Occipital lobe (tissue), 2 donors: Measurements from ENCODE around the gene RACGAP1. TPM values are rescaled to one million over a fixed set of nuclear protein-coding genes. Genes with fewer than 3 reads are reported as not detected.

ENCODE experiments used
- DNase-seq: peaks from one replicate; lab custom pipeline; 2025; lab: John Stamatoyannopoulos, UW
- total RNA-seq: library from RNA; depleted of rRNA; stranded (reverse); fragments of >200 nt; gene quantifications from one replicate; pipeline ENCODE4 v1.2.3, GENCODE V29; 2014

RACGAP1 gene
- total RNA-seq, 1 donor from 2014 or later = 22.0 TPM

DNA sequence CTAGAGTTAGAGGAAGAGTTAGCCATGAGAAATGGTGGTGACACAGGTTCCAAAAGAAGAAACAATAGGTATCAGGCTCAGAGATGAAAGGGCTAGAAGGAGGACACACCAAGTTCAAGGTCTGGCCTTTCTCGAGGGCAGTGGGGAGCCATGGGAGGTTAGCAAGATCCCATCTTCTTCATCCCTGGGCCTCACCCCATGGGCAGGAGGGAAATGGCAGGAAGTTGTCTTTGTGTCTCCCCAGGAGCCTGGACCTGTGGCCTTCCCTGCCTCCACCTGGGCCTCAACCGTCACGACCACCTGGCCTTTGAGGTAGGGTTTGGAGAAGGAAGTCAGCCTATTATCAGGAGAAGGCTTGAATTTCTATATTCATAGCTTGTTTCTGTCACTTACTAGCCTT is 80.6 kb downstream of the RACGAP1 start:
- no peak for DNase-seq

DNA sequence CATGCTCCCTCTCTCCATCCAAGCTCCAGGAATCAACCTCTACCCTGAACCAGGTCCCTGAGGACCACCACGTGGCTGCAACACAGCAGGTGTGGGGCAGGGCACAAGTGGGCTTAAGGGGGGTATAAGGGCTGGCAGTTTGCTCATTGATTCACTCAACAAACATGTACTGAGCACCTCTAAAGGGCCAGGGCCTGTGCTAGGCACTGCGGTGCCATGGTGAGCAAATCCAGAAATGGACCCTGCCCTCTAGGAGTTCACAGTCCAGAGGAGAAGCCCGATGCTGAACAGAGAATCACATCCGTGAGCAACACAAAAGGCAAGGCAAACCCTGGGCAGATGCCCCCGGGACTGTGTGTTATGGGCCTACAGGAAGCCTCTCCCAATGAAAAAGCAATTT is 81.2 kb downstream of the RACGAP1 start:
- DNase-seq = no peak

DNA sequence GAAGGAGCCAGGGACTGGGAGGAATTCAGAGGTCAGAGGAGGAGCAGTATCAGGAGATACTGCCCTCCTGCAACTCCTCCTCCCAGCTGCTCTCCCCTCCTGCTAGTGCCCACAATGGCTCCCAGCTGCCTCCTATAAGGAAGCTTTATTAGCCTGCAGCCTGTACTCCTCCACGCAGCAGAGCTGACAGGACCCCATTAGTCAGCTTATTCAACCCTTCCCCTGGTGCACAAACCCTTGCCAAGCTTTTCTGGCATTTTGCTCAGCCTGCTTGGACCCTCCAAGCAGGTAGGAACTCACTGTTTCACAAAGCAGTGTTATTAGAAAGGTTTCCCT is 81.7 kb downstream of the RACGAP1 start:
- DNase-seq = no peak

DNA sequence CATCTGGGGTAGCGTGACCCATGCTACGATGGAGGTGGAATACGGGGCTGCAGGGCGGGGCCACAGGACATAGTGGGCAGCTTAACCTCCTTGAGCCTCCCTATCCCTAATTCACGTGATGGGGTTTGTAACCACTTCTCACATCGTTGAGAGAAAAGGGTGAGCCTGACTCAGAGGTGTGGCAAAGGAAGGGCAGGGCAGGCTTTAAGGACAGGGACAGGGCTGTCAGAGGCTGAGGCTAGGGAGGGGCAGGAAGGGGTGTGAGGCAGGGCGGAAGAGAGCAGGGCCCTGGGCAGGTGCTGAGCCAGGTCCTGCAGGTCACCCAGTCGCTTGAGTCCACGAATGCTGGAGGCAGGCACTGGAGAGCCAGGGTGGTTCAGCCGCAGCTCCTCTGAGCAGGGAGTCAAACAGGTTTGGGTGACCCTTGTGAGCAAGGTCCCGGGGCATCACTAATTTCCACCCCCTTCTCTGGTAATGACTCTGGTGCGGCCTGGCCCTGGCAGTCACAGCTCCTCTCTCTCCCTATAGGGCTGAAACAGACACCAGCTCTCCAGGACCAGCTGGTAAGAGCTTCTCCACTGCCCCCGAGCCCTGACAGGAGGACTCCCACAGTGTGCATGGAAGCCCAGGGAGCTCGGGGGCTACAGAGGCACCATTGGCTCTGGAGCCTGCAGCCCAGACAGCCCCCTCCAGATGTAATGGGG is 82.2 kb downstream of the RACGAP1 start:
- DNase-seq = no peak

DNA sequence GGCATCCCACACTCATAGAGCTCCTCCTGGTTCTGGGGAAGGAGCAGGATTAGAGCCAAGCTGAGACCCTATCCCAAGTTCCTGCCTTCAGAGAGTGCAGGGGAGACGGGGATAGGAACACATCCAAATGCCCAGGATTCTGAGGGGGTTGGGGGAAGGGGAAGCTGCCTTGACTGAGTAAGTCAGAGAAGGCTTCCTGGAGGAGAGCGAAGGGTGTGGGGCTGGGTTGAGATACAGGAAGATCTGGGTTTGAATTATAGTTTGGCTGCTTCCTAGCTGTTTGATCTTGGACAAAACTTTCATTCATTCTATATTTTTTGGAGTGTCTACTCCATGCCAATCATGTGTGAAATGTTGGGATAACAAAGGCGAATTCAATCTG is 82.8 kb downstream of the RACGAP1 start:
- DNase-seq = no peak

DNA sequence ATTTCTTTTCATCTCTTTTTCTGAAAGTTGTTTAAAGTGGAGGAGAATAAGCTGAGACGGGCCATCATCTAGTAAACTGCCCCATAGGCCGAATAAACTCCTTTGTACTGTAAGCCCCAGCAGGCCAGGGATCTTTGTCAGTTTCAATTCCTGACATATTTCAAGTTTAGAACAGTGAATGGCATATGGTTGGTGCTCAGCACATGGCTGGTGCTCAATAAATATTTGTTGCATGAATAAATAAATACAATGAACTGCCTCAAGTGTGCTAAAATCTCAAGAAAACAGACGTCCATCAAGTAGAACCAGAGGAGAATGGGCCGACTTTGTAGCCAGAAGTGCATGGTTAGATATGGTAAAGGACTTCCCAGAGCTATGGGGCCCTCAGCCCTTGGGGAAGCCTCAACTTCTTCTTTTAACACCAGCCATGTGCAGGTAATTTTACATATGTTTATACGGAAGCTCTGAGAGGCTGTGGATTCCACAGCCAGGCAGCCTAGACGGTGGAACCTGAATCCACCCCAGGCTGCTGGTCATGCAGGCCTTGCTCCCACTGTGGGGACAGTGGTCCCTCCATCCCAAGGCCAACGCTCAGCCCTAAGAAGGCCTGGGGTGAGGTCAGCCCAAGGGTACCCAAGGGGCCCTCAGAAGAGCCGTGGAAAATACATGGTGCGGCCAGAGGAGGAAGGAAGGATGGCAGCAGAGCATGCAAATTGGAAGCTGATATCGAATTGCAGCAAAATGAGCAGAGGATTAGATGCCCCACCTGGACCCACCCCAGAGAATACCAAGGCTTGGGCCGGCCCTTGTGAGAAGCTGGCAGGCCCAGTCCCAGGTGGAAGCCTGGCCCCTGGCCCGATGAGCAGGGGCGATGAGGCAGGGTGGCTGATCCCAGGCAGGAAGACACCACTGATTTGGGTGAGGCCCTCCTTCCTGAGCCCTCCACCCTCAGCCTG is 83.5 kb downstream of the RACGAP1 start:
- DNase-seq = no peak

DNA sequence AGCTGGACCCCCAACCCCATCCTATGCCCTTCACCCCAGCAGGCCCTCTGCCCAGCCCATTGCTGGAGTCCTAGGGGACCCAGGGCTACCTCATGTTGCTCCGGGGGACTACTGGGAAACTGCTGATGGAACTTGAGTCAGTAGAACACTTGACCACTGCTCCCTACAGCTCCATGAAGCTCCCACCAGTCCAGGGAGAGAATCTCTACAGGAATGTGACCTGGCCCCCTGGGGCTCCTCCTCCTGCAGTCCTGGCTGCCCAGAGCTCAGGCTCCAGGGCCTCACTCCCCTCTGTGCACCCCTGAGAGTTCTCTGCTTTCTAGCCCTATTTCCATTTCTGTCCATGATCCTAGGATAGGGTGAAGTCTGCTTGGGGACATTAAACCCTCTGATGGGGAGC is 85.6 kb downstream of the RACGAP1 start:
- DNase-seq = no peak

DNA sequence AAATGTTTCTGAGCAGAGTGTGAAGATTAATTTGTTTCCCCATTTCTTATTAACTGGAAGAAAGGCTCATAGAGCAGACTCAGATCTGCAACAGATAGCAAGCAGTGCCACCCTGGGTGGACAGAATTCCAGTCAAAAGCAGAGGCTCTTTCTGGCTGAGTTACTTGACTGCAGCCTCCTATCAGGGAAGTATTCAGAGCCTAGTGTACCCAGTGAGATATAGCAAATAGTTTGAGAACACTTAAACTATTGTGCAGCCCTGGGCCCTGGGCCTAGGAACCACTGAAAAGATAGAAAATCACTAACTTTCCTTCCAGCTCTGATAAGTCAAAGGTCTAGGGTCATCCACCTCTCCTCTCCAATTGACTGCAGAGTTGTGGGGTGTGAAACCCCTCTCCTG is 86.0 kb downstream of the RACGAP1 start:
- no peak for DNase-seq

Other genes with a start within 250 kb of the RACGAP1 start
- gene NCKAP5L, start 197.1 kb downstream of the RACGAP1 start, total RNA-seq = 10.3 TPM
- 7.2 TPM for gene BCDIN3D, start 182.4 kb downstream of the RACGAP1 start, total RNA-seq
- 22.3 TPM for gene FAIM2, start 121.6 kb downstream of the RACGAP1 start, total RNA-seq
- not detected for gene AQP2, start 74.8 kb downstream of the RACGAP1 start, total RNA-seq
- 0.62 TPM for gene AQP5, start 63.6 kb downstream of the RACGAP1 start, total RNA-seq
- 0.62 TPM for gene AQP6, start 52.5 kb downstream of the RACGAP1 start, total RNA-seq
- 16.2 TPM for gene ASIC1, start 32.1 kb upstream of the RACGAP1 start, total RNA-seq
- 49.3 TPM for gene SMARCD1, start 59.8 kb upstream of the RACGAP1 start, total RNA-seq
- 14.2 TPM for gene GPD1, start 78.5 kb upstream of the RACGAP1 start, total RNA-seq
- gene COX14, start 86.7 kb upstream of the RACGAP1 start, total RNA-seq = 11.1 TPM
- gene CERS5, start 141.9 kb upstream of the RACGAP1 start, total RNA-seq = 115 TPM